ENCODE measurements around the gene MED13L.

The MED13L gene

GRCh38 chr12:116166306-116166705 is 111.2 kb downstream of the MED13L start:
- intact Hi-C loops (cut with DNase I), result no loop called here
- DNase-seq, result no peak

- intact Hi-C loops (cut with DNase I), result no loop called here
- peak in 1 of 42 donors; percentile 30 for DNase-seq
Observed at GRCh38 chr12:116165036-116165425, 112.5 kb downstream of the MED13L start.

DNA sequence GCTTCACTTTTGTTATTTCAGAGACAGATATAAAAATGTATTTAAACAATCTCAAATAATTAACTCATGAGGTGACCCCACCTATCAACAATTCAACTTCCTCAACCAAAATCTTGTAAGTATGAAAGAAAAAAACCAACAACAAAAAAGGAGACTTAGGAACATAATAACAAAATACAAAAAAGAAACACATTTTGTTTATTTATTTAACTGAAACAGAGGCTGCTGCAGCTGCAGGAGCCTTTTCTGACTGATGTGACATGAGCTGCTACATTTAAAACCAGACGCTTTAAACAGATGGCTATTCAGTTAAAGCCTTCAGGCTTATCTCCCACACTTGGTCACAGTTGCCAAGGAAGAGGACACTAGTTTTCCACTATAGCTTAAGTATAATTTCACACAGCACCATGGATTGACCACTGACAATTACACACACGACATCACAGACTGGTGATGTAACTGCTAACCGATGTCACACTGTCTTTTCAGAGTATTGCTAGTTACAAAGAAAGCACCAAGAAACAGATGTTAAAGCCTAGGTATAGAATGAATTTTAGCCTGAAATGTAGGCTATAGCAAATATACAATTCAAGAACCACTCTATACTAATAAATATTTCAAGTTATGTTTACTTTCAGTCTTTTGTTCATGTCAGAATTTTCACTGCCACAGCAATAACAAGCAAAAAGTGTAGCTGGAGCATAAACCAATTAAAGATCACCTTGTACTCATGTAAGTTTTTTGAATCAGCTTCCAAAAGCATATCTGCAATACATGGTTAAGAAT is 113.0 kb downstream of the MED13L start:
- intact Hi-C loops (cut with DNase I), result no loop called here
- no peak for DNase-seq

DNA sequence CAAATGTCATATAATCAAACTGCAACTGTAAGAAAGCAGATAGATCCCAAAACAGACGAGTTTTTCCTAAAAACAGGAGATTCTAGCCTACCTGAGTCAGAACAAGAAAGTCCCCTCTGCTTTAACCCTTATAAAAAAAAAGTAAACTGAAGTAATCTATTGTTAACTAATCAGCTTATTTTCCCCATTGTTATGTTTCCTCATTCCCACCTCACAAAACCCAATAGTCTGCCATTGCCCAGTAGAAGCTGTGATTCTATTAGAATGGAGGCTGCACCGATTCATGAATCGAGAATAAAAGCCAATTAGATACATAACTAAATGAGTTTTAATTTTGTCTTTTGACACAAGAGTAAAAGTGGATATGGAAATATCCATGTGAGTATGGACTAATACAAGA is 115.4 kb downstream of the MED13L start:
- intact Hi-C loops (cut with DNase I), result no loop called here
- DNase-seq, result no peak

DNA sequence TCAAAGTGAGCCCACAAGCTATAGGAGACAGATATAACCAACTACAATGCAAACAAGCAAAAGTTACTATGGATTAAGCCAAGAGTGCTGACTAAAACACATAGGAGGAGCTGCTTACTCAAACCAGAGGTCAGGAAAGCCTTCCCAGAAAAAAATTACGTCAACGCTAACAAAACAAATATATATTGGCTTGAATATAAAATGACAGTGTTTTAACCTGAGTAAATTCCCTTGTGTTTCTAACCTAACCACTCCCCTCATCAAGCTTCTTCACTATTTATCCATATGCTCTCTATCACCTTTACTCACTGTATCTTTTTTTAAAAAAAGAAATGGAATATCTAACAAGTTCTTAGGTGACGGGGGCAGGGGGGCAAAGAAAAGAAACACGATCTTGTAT is 115.9 kb downstream of the MED13L start:
- intact Hi-C loops (cut with DNase I), result no loop called here
- DNase-seq, result no peak

DNA sequence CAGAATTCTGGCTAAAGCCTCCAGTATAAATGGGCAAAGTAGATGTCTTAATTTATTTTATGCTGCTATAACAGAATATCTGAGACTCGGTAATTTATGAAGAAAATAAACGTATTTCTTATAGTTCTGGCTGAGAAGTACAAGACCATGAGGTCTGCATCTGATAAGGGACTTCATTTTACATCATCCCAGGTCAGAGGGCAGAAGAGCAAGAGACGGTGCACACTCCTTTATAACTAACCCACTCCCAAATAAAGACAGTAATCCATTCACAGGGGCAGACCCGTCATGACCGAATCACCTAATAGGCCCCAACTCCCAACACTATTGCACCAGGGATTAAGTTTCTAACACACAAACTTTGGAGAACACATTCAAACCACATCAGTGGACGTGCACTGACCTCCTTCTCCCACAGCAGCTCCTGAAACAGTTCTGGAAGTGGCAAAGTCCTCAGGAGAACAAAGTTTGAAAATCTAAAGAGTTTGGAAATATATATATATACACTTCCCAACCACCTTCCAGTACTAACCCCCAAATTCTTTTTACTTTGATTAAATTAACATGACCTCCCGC is 116.5 kb downstream of the MED13L start:
- no peak for DNase-seq
- intact Hi-C loops (cut with DNase I), result no loop called here

DNA sequence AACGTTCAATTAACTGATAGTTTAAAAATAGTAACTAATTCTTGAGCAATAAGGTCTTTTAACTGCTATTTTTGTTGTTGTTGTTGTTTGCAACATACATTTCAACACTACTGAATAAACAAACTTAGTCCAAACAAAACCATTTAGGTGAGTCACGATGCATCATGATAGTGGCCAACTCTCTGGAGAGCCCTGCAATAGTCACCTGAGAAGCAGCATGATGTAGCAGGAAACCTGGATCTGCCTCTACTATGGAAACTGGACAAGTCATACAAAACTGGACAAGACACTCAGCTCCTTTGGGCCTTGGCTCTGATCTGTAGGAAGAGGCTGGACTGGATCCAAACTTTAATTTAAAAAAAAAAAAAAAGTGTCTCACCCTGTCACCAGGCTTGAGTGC is 117.3 kb downstream of the MED13L start:
- intact Hi-C loops (cut with DNase I), result no loop called here
- no peak for DNase-seq

GRCh38 chr12:116159593-116160200 is 117.8 kb downstream of the MED13L start:
- DNase-seq, result no peak
- intact Hi-C loops (cut with DNase I), result no loop called here

- intact Hi-C loops (cut with DNase I), result no loop called here
- DNase-seq, result peak in 2 of 42 donors; percentile 14 to 18
Observed at GRCh38 chr12:116159175-116159574, 118.3 kb downstream of the MED13L start.

DNA sequence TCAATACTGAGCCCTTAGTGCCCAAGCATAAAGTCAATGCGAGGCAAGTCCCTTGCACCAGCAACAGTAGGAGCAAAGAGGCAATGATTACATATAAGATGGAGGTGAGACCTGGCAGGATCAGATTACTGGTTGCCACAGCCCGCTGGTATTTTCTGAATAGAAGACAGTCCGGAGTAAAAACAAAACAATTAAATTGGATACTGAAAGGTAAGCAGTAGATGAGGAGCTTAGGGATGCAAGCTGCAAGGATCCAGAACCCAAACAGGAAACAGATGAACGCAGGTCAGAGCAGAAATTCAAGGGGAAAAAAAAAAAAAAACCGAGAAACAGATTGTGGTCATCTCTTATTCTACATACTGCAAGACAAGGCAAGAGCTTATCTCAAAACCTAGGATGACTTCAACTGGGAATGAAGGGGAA is 119.6 kb downstream of the MED13L start:
- DNase-seq, result no peak
- intact Hi-C loops (cut with DNase I), result no loop called here

DNA sequence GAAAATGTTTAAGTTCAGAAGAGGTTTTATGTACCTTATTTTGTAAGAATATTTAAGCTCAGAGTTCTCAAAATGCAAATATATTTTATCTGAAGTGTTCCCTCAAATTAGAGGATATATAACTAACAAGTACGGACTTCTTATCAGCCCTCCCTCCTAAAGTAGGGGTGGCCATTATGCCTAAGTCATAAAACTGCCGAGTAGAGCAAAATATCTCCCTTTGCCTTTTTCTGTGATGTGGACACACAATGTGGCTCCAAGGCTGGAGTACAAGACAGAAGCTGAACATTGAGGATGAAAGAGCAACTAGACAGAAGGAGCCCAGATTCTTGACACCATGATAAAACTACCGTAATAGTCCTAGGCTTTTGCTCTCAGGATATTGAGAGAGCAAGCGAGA is 120.9 kb downstream of the MED13L start:
- intact Hi-C loops (cut with DNase I), result no loop called here
- no peak for DNase-seq

GRCh38 chr12:116155383-116155782 is 122.1 kb downstream of the MED13L start:
- intact Hi-C loops (cut with DNase I), result no loop called here
- no peak for DNase-seq

- DNase-seq, result no peak
- intact Hi-C loops (cut with DNase I), result no loop called here
Observed at GRCh38 chr12:116153983-116154382, 123.5 kb downstream of the MED13L start.

DNA sequence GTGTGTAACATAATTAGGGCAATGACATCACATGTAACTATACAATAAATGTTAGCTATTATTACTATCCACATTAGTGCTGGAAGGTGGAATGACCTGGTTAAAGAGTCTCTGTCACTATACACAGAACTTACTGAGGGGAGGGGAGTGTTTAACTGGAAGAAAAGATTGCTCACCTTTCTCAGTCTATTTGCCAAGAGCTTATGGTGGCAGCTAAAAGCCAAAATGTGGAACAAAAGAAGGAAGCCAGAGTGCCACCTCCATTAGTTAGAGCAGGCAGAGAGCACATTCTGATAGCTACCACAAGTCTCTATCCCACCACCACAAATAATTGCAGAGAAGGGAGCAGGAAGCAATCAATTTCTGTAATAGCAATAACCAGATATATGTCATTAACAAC is 124.4 kb downstream of the MED13L start:
- intact Hi-C loops (cut with DNase I), result no loop called here
- no peak for DNase-seq

DNA sequence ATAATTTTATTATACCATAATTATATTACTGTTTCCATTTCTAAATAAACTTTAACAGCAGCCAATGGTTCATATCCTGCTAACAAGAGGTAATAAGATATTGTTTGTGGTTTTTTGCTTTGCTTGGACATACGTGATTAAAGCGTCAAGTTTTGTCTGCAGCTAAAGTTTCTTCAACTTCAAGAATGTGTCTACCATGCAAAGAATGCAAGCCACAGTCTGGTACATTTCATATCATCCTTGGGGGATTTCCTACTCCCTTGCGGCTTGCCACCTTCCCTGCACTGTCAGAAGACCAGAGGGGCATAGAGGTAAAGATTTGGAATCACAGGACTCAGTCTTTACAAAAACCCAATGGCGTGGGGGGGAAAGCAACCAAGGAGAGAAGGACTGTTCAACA is 125.2 kb downstream of the MED13L start:
- no peak for DNase-seq
- intact Hi-C loops (cut with DNase I), result no loop called here

- intact Hi-C loops (cut with DNase I), result no loop called here
- DNase-seq, result no peak
Observed at GRCh38 chr12:116150452-116150851, 127.0 kb downstream of the MED13L start.

DNA sequence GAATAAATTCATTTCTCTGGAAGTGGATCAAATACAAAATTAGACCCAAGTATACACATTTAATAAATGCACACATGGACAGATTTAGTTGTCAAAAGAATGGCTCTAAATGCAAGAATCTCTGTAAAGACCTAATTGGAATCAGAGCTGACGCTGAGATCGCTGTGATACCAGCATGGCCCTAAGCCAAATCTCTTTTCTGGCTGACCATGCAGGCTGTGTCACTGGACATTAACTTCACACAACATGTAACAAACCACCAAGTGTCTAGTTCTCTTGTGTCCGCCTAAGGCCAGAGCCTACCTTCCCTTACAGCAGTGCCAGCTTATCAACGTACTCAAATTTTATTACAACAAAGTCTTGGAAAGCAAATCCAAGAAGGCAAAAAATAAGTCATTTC is 127.5 kb downstream of the MED13L start:
- DNase-seq, result peak in 6 of 42 donors; percentile 18 to 69 (median 29)
- intact Hi-C loops (cut with DNase I), result no loop called here

DNA sequence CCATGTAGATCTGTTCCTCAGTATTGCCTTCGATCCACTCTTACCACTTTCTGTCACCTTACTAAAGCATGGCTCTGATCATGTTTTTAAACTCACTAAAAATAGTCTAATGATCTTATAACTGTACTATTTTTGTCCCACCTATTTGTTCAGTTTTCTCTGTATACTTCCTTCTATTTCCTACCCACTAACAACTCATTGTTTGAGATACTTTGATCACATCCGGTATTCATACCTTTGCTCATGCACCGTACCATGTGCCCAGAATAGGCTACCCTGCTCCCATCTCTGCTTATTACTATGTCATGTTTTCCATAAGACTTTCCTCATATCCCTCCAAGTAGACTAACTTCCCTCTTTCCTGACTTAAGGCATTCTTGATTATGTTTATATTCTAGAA is 128.6 kb downstream of the MED13L start:
- no peak for DNase-seq
- intact Hi-C loops (cut with DNase I), result no loop called here

- DNase-seq, result no peak
- intact Hi-C loops (cut with DNase I), result no loop called here
Observed at GRCh38 chr12:116146386-116146785, 131.1 kb downstream of the MED13L start.

DNA sequence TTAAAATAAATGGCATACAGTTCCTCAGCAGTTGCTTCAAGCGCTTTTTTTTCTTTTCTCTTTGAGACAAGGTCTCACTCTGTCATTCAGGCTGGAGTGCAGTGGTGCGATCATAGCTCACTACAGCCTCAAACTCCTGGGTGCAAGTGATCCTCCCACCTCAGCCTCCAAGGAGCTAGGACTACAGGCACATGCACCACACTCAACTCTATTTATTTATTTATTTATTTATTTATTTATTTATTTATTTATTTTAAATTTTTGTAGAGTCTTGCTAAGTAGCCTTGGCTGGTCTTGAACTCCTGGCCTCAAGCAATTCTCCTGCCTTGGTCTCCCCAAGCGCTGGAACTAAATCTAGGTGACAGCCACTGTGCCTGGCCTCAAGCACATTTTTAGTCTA is 132.0 kb downstream of the MED13L start:
- intact Hi-C loops (cut with DNase I), result no loop called here

DNA sequence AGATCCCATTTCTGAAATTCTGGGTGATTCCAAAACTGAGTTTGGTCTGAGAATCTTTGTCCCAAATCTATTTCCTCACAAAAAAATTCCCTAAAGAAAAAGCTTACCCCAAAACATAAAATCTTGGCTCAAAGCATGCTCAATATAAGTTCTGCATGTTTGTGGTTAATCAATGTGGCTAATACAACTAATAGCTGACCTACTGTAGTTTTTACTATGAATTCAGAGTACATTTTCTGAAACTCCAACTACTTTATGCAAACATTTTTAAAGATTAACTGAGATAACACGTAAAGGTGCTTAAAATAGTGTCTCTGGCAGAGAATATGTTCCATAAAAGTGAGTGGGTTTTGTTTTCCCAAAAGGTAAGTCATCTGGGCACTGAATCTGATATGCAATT is 133.1 kb downstream of the MED13L start:
- intact Hi-C loops (cut with DNase I), result no loop called here
- no peak for DNase-seq

More for the DNA sequence above, 132.0 kb downstream of the MED13L start:
- no peak for DNase-seq

Measured in head of caudate nucleus (tissue), 42 donors.